ENCODE data around the gene TMOD1. TPM values are rescaled to one million over a fixed set of nuclear protein-coding genes. Genes with fewer than 3 reads are reported as not detected.

Gene TMOD1
- total RNA-seq, 2 donors from 2014 or later: 7.0 to 8.0 TPM

- 24% methylated on average over 11 of the region's 11 CpGs for WGBS
- Histone ChIP-seq H3K4me1 (replicated peaks) (no peaks in the 10 kb centered on the region), H3K27ac (no peak overlapping the region), H3K36me3 (peaks cover 2 to 18% of the 10 kb centered on the region in 2 donors), H3K27me3 (replicated peaks; ENCODE audit: insufficient read depth) (no peaks in the 10 kb centered on the region), H3K4me3 (no peak overlapping the region), H3K9me3 (no peaks in the 10 kb centered on the region)
- TF ChIP-seq POLR2A (IDR thresholded peaks at IDR 0.05): no peak
- TF ChIP-seq POLR2AphosphoS5 (IDR thresholded peaks at IDR 0.05): peak; percentile 67
- TF ChIP-seq CTCF (IDR thresholded peaks at IDR 0.05): peak; percentile 54 to 86 (median 74)
- peak; percentile 79 for DNase-seq (ENCODE audit: low spot score)
- intact Hi-C loops (cut with DNase I): loop anchor here (2.0 to 5.0 kb wide), 3 partner anchors 96 to 186 kb away; partner anchors contain the start of genes TDRD7 and TMOD1
These were observed 97.2 kb downstream of the TMOD1 start for GRCh38 chr9:97598461-97599288.

DNA sequence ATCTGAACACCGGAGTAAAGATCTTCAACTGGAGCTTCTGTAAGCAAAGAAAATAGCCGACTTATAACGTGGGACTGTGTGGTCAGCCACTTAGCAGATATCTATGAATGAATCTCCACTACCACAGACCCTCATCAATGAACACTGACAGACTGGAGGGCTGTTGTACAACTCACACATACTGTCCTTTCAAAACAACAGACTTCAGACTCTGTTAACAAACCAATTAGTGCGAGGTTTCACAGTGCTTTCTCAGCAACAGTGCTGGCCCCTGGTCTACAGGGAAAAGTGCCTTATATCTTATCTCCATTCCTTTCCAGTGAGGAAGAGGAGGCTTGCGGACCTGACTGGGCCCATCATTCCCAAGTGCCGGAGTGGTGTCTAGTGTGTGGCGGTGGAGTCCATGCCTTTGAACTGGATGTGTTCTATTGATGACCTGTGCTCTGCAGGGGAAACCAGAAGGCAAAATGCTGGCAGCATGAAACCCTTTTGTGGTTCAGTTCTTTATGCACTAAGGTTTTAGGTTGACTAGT lies 97.9 kb downstream of the TMOD1 start:
- Histone ChIP-seq H3K36me3 (peaks cover 4 to 19% of the 10 kb centered on the region in 2 donors), H3K27ac (no peak overlapping the region), H3K27me3 (replicated peaks; ENCODE audit: insufficient read depth) (no peaks in the 10 kb centered on the region), H3K4me1 (replicated peaks) (no peaks in the 10 kb centered on the region), H3K9me3 (no peaks in the 10 kb centered on the region), H3K4me3 (no peak overlapping the region)
- no peak for DNase-seq (ENCODE audit: low spot score)
- no peak for TF ChIP-seq POLR2AphosphoS5 (IDR thresholded peaks at IDR 0.05)
- no peak for TF ChIP-seq POLR2A (IDR thresholded peaks at IDR 0.05)
- no peak for TF ChIP-seq CTCF (IDR thresholded peaks at IDR 0.05)
- WGBS: 79% methylated on average over 7 of the region's 7 CpGs
- intact Hi-C loops (cut with DNase I): loop anchor here (2.0 to 5.0 kb wide), 3 partner anchors 97 to 187 kb away; partner anchors contain the start of genes TDRD7 and TMOD1

- WGBS: 94% methylated on average over 8 of the region's 8 CpGs
- H3K4me3 ChIP-seq: no peak overlapping the region
- H3K4me1 ChIP-seq (replicated peaks): no peaks in the 10 kb centered on the region
- intact Hi-C loops (cut with DNase I): no loop called here
- no peak overlapping the region for H3K27ac ChIP-seq
- H3K9me3 ChIP-seq: no peaks in the 10 kb centered on the region
- TF ChIP-seq POLR2A (IDR thresholded peaks at IDR 0.05): no peak
- no peak for TF ChIP-seq POLR2AphosphoS5 (IDR thresholded peaks at IDR 0.05)
- no peak for TF ChIP-seq CTCF (IDR thresholded peaks at IDR 0.05)
- no peak for DNase-seq (ENCODE audit: low spot score)
- H3K27me3 ChIP-seq (replicated peaks; ENCODE audit: insufficient read depth): no peaks in the 10 kb centered on the region
- peaks cover 4 to 22% of the 10 kb centered on the region in 2 donors for H3K36me3 ChIP-seq
These were observed 99.2 kb downstream of the TMOD1 start for GRCh38 chr9:97600531-97601227.

GRCh38 chr9:97601228-97601898 lies 99.9 kb downstream of the TMOD1 start:
- H3K36me3 ChIP-seq: peaks cover 4 to 22% of the 10 kb centered on the region in 2 donors
- no peaks in the 10 kb centered on the region for H3K4me1 ChIP-seq (replicated peaks)
- intact Hi-C loops (cut with DNase I): no loop called here
- no peaks in the 10 kb centered on the region for H3K9me3 ChIP-seq
- no peak overlapping the region for H3K4me3 ChIP-seq
- no peak for DNase-seq (ENCODE audit: low spot score)
- 91% methylated on average over 7 of the region's 7 CpGs for WGBS
- no peaks in the 10 kb centered on the region for H3K27me3 ChIP-seq (replicated peaks; ENCODE audit: insufficient read depth)
- TF ChIP-seq CTCF (IDR thresholded peaks at IDR 0.05) (no peak), POLR2A (IDR thresholded peaks at IDR 0.05) (no peak), POLR2AphosphoS5 (IDR thresholded peaks at IDR 0.05) (no peak)
- no peak overlapping the region for H3K27ac ChIP-seq
